GM10847 (cell line): Measurements from ENCODE around the gene CFAP73.

ENCODE experiments used
- POLR2A ChIP-seq: IDR thresholded peaks from 2 replicates; pipeline ENCODE4 v1.6.1; 2011; ENCODE audit not compliant: insufficient read length; ENCODE audit errors: extremely low read depth

The CFAP73 gene

DNA sequence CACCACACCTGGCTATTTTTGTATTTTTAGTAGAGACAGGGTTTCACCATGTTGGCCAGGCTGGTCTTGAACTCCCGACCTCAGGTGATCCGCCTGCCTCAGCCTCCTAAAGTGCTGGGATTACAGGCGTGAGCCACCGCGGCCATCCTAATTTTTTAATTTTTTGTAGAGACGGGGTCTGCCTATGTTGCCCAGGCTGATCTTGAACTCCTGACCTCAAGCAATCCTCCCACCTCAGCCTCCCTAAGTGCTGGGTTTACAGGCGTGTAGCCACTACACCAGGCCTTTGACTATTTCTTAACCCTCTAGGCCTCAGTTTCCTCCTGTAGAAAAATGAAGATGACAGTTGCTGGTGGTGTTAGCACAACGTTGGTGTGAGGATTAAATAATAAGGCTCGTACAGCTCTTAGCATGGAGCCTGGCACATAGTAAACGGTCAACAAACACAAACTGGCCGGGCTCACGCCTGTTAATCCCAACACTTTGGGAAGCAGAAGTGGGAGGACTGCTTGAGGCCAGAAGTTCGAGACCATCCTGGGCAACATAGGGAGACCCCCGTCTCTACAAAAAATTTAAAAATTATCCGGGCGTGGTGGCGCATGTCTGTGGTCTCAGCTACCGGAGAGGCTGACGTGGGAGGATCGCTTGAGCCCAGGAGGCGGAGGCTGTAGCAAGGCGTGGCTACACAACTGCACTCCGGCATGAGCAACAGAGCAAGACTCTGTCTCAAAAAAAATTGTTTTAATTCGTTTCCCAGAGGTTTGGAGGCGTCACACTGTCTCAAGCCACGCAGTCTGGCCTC is 34.8 kb downstream of the CFAP73 start:
- TF ChIP-seq POLR2A, result no peak

DNA sequence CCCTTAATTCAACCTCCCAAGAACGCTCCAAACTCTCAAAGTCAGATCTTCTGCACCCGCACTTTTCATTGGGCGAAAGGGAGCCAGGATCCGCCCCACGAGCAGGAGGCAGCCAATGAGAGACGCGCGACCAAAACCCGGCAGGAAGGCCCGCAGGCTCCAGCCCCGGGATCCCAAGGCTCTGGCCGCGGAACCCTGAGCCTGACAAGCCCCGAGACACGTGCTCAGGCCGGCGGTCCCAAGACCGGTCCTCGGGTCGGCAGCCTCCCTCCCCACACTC is 35.3 kb downstream of the CFAP73 start:
- TF ChIP-seq POLR2A, result peak; percentile 55

DNA sequence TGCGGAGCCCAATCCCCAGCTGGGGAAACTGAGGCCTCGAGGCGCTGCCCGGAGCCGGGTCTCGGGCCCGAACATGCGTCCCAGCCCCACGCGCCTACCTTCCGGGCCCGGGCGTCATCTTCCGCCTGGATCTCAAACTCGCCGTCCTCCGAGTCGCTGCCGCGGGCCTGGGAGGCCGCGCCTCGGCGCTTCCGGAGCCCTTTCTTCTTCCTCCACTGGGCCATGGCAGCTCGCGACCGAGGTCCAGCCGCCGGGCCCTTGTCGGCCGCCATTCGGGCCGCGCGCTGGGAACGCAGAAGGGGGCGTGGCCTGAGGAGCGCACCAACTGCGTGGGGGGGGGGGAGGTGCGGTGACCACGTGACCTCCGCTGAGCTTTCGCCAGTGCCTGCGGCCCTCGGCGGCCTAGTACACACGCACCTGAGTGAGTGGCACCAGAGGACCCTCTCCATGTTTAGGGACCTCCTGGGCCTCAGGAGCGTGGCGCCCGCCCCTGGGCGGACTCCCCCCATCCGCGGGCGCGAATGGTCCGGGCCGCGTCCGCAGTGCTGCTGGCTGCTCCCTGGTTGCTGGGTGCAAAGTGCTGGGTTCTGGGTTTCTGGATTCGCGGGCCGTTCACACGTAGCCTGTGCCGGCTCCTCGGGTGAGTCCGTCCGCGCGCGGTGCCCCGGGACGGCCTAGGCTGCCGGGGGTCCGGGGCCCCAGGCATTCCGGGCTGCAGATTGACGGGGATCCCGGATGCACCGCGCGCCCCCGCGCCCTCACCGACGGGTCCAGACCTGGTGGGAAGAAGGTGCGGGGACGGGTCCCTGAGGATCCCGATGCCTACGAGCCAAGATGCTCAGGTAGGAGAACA is 35.9 kb downstream of the CFAP73 start, which contains the start of the genes DDX54 and RITA1:
Gene DDX54 (minus strand): TSS at position 299 of the 853 bp plus-strand sequence. CDS start 27 bp downstream, at position 272.
Gene RITA1 (plus strand): TSS at position 542 of the 853 bp plus-strand sequence. CDS start 1,026 bp downstream, outside the sequence.
- peak; percentile 70 for TF ChIP-seq POLR2A

DNA sequence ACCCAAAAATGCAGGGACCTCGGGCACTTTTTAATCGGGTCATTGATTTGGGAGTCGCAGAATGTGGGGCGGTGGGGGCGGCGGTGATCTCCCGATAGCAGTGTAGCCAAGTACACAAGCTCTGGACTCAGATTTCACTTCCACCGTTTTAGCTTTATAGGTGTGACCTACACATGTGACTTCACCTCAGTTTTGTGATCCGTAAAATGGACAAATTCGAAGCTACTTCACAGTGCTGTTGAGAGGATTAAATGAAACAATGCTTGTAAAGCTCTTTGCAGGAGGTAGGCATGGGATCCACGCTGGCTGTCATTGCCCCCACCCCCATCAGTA is 36.5 kb downstream of the CFAP73 start:
- TF ChIP-seq POLR2A, result no peak

DNA sequence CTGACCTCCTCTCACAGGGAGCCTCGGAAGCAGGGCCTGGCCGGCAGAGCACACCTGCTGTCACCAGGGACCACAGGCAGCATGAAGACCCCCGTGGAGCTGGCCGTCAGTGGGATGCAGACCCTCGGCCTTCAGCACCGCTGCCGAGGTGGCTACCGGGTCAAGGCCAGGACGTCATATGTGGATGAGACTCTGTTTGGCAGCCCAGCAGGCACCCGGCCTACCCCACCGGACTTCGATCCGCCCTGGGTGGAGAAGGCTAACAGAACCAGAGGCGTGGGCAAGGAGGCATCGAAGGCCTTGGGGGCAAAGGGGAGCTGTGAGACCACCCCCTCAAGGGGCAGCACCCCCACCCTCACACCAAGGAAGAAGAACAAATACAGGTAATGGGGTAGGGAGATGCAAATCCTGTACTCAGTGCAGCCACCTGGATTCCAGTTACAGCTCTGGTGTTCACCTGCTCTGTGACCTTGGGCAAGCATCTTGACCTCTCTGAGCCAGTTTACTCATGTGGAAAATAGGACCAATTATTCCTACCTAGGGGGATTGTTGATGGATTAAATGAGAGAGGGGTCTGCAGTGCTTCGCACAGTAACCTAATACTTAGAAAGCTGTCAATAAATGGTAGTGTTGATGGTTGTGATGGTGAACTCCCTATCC is 37.3 kb downstream of the CFAP73 start:
- no peak for TF ChIP-seq POLR2A

DNA sequence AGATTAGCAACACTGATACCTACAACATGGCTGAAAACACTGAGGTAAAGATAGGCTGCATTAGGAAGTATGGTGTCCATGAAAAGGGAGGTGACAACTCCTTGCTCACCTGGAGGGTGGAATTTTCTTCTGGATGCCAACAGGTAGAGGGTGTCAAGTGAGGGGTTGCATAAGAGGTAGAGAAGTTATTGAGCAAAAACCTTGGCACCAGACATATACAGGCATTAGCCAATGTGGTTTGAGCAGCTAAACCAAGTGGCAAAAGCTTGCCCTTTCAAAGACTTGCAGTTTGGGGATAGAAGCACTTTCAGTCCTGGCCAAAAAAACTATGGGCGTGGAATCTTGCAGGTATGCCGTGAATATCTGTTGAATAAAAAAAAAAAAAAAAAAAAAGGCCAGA is 39.8 kb downstream of the CFAP73 start:
- TF ChIP-seq POLR2A, result no peak

DNA sequence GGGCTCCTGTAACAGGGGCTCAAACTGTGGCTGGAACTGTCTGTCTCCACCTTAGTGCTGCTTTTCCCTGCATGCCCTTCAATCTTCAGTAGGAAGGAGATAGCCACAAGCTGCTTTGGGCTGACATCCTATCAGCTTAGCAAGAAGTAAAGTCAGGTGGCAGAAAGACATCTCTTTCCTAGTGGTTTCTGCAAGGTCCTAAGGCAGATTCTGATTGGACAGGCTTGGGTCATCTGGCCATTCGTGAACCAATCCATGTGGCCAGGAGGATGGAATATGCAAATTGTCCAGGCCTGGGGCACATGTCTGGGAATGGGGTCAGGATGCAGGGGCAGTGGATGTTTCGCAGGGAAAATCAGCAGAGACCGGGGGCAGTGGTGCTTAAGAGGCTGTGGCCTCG is 41.2 kb downstream of the CFAP73 start:
- TF ChIP-seq POLR2A, result no peak

DNA sequence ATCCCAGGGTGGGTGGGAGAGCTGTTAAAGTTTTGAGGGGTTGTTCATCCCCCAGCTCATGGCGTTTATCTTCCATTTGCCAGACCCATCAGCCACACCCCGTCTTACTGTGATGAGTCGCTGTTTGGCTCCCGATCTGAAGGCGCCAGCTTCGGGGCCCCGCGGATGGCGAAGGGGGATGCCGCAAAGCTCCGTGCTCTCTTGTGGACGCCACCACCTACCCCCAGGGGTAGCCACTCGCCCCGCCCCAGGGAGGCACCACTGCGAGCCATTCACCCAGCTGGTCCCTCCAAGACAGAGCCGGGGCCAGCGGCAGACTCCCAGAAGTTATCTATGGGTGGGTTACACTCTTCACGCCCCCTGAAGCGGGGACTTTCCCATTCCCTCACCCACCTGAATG is 41.7 kb downstream of the CFAP73 start:
- no peak for TF ChIP-seq POLR2A

DNA sequence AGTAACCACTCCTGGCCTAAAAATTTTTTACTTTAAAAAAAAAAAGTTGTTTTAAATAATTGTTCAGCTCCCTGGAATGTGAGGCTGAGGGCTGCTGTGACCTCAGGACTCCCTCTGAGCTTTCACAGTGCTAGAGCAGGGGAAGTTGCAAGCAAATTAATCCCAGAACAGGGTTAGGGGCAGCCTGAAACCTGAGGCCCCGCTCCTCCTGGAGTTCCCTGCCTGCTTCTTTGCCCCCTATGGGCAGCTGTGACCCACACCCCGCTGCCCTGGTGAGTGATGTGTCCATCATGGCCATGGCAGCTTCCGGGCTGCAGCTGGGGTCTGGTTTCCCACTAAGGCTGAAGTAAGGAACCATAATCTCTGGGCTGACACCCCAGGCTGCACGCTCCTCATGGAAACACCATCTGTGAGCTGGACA is 45.5 kb downstream of the CFAP73 start:
- no peak for TF ChIP-seq POLR2A

DNA sequence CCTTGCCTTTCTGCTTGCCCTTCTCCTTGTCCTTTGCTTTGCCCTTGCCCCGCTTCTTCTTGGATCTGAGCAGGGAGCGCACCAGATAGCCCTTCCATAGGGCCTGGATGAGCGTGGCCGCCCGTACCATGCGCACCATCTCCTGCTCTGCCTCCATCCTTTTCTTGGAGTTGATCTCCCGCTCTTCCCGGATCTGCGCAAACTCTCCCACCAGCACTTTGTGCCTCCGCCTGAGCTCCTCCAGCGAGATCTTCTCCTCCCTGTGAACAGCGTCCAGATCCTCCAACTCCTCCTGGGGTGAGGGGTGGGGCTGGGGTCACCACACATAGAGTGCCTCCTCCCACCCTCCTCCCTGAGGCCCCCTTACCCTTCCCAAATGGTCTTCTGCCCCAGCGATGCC is 46.1 kb downstream of the CFAP73 start:
- no peak for TF ChIP-seq POLR2A

DNA sequence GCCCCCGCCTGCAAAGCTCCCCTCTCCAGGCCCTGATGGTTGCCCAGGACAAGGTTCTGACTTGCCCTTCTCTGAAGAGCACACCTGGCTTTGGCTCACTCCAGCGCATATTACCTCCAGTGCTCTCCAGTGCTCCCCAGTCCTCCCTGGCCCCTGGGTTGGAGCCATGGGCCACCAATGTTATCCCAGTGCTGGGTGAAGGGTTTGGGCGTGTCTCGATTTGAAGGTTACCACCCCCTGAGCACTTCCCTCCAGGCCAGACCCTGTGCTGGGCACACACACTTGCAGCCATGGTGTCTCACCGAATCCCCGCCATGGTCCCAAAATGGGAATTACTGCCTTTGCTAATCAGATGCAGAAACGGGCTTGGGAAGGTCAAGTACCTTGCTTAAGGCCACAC is 47.1 kb downstream of the CFAP73 start:
- TF ChIP-seq POLR2A, result no peak

DNA sequence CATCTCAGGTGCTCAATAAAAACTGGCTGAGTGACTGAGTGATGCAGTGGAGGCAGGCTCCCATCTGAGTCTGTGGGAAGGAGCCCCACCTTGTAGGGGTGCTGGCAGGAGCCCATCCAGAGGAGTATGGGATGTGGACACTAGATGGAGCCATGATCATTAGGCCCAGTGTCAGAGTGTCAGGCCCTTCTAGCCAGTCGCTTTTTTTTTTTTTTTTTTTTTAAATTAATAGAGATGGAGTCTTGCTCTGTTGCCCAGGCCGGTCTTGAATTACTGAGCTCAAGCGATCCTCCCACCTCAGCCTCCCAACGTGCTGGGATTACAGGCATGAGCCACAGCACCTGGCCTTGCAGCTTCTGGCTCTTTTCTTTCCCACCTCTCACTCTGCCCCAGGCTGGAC is 47.5 kb downstream of the CFAP73 start:
- TF ChIP-seq POLR2A, result no peak

DNA sequence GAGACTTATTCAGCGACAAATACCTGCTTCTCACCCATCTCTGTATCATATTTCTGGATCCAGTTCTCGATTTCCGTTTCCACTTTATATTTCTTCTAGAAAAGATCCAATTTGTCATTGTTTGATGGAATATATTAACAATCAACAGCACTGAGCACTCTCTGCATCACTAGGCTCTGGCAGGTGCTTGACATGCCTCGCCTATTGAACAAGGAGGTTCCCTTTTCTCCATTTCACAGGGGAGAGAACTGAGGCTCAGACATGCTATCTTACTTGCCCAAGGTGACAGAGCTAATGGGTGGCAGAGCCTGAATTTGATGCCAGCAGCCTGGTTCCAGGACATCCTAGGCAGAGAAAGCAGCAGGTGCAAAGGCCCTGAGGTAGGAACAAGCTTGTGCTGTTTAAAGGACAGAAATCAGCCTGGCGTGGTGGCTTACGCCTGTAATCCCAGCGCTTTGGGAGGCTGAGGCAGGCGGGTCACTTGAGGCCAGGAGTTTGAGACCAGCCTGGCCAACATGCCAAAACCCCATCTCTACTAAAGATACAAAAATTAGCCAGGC is 48.1 kb downstream of the CFAP73 start:
- no peak for TF ChIP-seq POLR2A

DNA sequence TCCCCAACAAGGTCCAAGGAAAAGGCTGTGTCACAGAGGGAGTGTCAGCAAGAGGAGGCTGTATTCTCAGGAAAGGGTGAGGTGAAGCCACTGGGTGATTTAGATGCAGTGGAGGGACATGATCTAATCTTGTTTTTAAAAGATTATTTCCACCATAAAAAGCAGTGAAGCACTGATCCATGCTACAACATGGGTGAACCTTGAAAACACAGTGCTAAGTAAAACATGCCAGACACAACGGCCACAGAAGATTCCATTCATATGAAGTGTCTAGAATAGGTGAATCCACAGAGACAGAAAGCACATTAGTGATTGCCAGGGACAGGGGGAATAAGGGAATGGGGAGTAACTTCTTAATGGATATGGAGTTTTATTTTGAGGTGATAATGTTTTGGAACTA is 48.8 kb downstream of the CFAP73 start:
- TF ChIP-seq POLR2A, result no peak

DNA sequence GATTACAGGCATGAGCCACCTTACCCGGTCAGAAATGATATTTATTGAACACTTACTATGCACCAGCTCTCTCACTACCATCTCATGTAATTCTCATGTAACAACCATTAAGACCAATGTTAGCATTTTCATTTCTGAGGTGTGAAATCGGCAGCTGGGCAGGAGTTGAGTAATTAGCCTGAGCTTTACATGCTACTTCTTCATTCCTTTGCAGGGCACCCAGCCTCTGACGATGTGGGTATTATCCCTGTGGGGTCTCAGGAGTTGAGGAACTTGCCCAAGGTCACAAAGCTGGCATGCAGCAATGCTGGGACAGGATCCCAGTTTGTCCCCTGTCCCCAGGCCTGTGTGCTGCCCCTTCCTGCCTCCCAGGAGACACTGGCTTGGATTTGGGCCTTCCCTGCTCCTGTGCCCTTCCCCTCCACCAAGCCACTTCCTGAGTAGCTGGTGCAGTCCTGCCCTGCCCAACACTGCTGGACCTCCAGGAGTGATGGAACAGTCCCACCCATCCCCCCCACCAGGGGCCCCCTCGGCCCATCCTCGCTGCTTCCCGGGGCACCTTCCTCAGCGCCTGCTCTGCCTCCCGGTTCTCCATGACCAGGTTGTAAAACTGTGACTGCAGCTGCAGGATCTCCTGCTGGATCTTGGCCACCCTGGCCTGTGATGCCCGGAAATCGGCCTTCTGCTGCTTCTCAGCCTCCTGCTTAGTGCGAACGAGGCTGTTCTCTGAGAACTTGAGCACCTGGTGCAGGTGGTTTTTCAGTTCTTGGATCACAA is 50.7 kb downstream of the CFAP73 start:
- TF ChIP-seq POLR2A, result no peak
